WI38 (cell line): ENCODE measurements around the gene ENPP7.

Experiments
- H3K4me3 ChIP-seq: 2 replicates; pipeline ENCODE4 v1.5.1; 2011; ENCODE audit warnings: low read depth, mild to moderate bottlenecking, control low read depth, low read length
- TF ChIP-seq, protein P1 (sequence below): IDR thresholded peaks from 2 replicates; pipeline ENCODE4 v1.5.1; 2012; ENCODE audit warnings: low read depth, mild to moderate bottlenecking, control low read depth, low read length

The ENPP7 gene

DNA sequence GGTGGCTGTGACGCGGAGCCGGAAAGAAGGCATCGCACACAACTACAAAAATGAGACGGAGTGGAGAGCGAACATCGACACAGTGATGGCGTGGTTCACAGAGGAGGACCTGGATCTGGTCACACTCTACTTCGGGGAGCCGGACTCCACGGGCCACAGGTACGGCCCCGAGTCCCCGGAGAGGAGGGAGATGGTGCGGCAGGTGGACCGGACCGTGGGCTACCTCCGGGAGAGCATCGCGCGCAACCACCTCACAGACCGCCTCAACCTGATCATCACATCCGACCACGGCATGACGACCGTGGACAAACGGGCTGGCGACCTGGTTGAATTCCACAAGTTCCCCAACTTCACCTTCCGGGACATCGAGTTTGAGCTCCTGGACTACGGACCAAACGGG lies 4.4 kb downstream of the ENPP7 start:
- no peak overlapping the region for H3K4me3 ChIP-seq
- TF ChIP-seq, protein P1, sequence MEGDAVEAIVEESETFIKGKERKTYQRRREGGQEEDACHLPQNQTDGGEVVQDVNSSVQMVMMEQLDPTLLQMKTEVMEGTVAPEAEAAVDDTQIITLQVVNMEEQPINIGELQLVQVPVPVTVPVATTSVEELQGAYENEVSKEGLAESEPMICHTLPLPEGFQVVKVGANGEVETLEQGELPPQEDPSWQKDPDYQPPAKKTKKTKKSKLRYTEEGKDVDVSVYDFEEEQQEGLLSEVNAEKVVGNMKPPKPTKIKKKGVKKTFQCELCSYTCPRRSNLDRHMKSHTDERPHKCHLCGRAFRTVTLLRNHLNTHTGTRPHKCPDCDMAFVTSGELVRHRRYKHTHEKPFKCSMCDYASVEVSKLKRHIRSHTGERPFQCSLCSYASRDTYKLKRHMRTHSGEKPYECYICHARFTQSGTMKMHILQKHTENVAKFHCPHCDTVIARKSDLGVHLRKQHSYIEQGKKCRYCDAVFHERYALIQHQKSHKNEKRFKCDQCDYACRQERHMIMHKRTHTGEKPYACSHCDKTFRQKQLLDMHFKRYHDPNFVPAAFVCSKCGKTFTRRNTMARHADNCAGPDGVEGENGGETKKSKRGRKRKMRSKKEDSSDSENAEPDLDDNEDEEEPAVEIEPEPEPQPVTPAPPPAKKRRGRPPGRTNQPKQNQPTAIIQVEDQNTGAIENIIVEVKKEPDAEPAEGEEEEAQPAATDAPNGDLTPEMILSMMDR: no peak

DNA sequence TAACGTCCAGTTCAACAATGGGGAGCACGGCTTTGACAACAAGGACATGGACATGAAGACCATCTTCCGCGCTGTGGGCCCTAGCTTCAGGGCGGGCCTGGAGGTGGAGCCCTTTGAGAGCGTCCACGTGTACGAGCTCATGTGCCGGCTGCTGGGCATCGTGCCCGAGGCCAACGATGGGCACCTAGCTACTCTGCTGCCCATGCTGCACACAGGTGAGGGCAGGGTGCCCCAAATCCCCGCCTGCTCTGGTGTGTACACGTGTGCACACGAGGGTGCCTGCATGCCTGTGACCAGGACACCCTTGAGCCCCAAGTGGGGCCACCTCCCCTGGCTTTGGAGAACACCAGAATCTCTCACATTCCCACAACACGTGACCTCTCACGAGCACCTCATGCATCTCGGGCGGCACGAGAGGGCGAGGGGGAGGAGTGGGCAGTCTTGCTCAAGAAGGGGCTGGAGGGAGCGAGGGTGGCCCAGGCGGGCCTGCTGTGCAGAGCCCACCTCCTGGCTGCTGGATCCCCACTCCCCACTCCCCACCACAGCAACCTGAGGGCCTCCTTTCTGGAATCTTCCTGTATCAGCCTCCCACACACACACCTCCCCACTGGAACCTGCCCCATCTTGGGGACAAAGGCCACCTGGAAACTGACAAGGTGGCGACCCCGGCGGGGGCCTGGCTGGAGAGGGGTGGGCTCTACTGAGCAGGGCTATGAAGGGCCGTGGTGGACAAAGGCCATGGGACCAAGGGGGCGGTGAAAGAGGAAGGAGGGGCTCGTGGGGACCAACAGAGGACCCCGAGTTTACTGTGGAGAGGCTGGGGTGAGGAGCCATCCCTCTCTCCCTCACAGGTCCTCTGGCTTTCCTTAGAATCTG lies 6.5 kb downstream of the ENPP7 start:
- no peak overlapping the region for H3K4me3 ChIP-seq
- TF ChIP-seq, protein P1: no peak

DNA sequence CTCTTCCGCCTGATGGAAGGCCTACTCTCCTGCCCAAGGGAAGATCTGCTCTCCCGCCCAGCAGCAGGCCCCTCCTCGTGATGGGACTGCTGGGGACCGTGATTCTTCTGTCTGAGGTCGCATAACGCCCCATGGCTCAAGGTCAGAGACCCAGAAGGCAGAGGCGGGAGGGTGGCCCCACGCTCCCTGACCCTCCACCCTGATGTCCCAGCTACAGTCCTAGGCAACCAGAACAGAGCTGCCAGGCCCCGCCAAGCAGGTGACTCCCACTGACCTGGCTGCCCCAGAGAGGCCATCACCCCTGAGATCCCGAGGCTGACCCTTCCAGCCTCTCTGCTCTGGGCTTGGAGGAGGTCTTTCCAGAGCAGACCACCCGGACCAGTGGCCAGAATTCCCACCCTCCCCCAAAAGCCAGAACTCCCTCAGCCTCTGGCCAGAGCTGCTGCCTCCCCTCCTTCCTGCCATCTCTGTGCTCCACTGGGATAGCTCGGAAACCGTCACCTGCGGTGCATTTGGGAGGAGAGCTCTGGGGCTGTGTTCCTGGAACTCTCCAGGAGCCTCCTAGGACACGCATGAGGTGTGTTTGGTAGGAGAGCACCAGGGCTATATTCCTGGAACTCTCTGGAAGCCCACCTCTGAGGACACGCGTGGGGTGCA lies 7.3 kb downstream of the ENPP7 start:
- no peak overlapping the region for H3K4me3 ChIP-seq
- TF ChIP-seq, protein P1: no peak

DNA sequence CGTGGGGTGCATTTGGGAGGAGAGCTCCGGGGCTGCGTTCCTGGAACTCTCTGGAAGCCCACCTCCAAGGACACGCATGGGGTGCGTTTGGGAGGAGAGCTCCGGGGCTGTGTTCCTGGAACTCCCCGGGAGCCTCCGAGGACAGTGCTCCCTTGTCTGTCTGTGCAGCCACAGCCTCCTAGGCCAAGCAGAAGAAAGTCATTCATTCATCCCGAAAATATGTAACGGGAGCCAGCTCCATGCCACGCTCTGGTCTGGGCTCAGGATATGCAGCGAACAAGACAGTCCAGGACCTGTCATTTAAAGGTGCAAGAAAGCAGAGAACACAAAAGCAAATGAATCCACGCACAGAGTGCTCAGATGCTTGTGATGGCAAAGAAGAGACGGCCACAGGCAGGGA lies 7.9 kb downstream of the ENPP7 start:
- H3K4me3 ChIP-seq: no peak overlapping the region
- TF ChIP-seq, protein P1: no peak

DNA sequence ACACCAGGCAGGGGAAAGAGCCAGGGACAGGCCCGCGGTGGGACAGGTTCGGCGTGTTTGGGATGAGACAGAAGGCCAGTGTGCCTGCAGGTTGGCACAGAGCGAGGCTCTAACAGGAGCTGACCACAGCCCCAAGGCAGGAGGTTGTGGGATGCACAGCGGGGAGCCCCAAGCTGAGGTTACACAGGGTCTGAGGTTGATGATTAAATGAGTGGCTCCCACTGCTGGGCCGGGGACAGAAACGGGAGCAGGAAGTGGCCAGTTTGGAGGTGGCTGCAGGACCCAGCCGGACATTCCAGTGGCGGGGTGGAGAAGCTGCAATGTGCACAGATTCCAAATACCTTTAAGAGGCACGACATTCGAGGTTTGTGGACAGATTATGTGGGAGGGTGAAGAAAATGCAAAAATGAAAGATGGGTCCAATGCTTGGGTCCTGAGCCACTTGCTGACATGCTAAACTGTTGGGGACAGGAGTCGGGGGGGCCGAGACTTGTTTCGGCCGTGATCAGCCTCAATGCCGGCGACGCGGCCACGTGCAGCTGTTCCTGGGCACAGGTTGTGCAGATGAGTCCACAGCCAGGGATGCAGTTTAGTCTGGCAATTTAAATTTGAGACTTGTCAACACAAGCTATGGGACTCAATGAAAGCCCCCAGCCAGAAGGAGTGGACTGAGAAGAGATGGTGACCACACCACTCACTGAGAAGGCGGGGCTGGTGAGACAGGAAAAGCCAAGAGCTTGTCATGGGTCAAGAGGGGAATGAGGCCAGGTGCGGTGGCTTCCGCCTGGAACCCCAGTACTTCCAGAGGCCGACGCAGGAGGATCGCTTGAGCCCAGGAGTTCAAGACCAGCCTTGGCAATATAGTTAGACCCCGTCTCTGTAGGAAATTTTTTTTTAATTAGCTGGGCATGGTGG lies 8.7 kb downstream of the ENPP7 start:
- TF ChIP-seq, protein P1: no peak
- no peak overlapping the region for H3K4me3 ChIP-seq

DNA sequence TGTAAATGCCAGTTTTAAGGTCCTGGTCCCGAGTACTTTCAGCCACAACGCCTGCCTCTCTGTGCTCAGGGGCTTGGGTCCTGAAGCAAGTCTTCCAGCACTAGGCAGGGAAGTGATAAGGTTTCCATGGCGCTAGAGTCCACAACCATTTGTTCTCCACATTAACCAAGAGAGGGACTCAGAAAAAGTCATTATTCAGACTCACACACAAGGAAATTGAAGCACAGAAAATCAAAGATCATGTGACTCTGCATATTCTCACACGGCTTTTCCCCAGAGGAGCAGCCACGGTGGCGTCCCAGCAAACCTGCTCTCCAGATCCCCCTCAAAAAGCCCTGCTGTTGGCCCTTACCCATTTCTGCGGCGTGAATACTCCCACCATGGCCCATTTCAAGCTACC lies 9.7 kb downstream of the ENPP7 start:
- TF ChIP-seq, protein P1: no peak
- no peak overlapping the region for H3K4me3 ChIP-seq

DNA sequence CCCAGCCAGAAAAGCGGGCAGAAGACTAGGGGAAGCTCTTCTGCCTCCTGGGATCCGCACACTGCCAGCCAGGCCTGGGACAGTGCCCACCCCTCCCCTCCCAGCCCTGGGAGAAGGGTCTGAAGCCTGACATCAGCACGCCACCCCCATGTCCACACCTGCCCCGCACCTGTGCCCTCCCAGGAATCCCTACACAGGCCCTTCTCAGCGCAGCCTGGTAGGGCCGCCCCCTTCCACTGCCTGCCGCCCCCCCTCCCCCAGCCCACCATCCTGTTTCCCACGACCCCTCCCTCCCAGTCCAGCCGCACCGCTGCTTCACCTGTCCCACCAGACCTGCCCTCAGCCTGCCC lies 10.6 kb downstream of the ENPP7 start:
- H3K4me3 ChIP-seq: no peak overlapping the region
- TF ChIP-seq, protein P1: no peak
